ENCODE measurements around the gene TPK1.

TPK1 gene

DNA sequence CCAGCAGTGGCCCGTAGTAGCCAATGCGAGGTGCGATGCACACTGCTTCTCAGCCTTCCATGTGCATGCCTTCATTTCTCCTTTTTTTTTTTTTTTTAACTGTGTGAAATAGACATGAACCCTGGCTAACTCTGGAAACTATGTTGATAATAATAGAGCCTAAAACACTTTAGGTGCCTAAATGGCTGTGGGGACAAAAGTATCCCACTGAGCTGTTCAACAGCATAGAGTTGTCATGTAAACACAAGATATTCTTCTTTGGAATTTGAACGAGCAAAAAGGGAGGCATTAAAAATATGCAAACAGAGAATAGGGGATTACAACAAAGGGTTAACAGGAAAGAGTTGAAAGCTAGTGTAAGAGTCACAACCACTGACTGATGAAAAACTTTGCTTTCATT, 270.3 kb downstream of the TPK1 start:
- no peak overlapping the region for H3K4me3 ChIP-seq (replicated peaks; ENCODE audit: low read depth, low read length)
- no peak for DNase-seq (ENCODE audit: extremely low read depth, insufficient read length)
- TF ChIP-seq, protein P1, sequence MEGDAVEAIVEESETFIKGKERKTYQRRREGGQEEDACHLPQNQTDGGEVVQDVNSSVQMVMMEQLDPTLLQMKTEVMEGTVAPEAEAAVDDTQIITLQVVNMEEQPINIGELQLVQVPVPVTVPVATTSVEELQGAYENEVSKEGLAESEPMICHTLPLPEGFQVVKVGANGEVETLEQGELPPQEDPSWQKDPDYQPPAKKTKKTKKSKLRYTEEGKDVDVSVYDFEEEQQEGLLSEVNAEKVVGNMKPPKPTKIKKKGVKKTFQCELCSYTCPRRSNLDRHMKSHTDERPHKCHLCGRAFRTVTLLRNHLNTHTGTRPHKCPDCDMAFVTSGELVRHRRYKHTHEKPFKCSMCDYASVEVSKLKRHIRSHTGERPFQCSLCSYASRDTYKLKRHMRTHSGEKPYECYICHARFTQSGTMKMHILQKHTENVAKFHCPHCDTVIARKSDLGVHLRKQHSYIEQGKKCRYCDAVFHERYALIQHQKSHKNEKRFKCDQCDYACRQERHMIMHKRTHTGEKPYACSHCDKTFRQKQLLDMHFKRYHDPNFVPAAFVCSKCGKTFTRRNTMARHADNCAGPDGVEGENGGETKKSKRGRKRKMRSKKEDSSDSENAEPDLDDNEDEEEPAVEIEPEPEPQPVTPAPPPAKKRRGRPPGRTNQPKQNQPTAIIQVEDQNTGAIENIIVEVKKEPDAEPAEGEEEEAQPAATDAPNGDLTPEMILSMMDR (IDR thresholded peaks at IDR 0.05; ENCODE audit: insufficient read depth, low read length, poor library complexity, severe bottlenecking): no peak
- no peaks in the 10 kb centered on the region for H3K27me3 ChIP-seq (replicated peaks; ENCODE audit: control insufficient read depth, insufficient read depth, low read length)
- H3K36me3 ChIP-seq (ENCODE audit: control insufficient read depth, insufficient read depth, low read length): no peaks in the 10 kb centered on the region

DNA sequence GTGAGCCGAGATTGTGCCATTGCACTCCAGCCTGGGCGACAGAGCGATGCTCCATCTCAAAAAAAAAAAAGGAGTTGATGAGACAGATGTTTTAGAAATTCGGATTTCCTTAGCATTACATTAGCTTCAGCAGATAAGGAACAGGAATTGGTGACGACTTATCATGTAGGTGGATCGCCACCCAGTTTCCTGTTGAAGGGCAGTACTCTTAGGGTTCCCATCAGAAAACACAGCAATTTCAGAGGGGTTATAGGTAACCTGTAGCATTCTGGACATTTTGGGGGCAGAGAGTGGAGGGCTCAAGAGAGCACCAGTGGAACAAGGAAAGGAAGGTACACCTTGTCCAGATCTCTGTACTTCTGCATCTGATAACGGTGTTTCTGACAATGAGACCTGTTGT, 286.0 kb downstream of the TPK1 start:
- Histone ChIP-seq H3K27me3 (replicated peaks; ENCODE audit: control insufficient read depth, insufficient read depth, low read length) (no peaks in the 10 kb centered on the region), H3K4me3 (replicated peaks; ENCODE audit: low read depth, low read length) (no peak overlapping the region), H3K36me3 (ENCODE audit: control insufficient read depth, insufficient read depth, low read length) (no peaks in the 10 kb centered on the region)
- no peak for DNase-seq (ENCODE audit: extremely low read depth, insufficient read length)
- TF ChIP-seq, protein P1 (IDR thresholded peaks at IDR 0.05; ENCODE audit: insufficient read depth, low read length, poor library complexity, severe bottlenecking): no peak

DNA sequence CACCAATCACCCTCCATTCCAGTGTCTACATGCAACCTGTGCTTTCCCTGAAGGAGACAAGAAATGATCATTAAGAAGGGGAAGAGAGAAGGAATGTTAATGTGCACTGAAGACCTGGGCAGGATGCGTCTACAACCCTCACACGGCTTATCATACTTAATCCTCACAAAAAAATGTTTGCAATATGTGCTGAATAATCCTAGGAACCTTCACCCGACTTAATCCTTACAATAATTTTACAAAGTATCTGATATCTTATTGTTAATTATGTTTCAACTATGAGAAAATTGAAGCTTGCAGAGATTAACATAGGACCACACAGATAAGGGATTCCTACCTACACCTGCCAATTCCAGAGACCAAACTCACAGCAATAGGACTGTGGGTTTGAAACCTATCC, 287.3 kb downstream of the TPK1 start:
- TF ChIP-seq, protein P1 (IDR thresholded peaks at IDR 0.05; ENCODE audit: insufficient read depth, low read length, poor library complexity, severe bottlenecking): no peak
- no peaks in the 10 kb centered on the region for H3K27me3 ChIP-seq (replicated peaks; ENCODE audit: control insufficient read depth, insufficient read depth, low read length)
- DNase-seq (ENCODE audit: extremely low read depth, insufficient read length): no peak
- H3K36me3 ChIP-seq (ENCODE audit: control insufficient read depth, insufficient read depth, low read length): no peaks in the 10 kb centered on the region
- H3K4me3 ChIP-seq (replicated peaks; ENCODE audit: low read depth, low read length): no peak overlapping the region

DNA sequence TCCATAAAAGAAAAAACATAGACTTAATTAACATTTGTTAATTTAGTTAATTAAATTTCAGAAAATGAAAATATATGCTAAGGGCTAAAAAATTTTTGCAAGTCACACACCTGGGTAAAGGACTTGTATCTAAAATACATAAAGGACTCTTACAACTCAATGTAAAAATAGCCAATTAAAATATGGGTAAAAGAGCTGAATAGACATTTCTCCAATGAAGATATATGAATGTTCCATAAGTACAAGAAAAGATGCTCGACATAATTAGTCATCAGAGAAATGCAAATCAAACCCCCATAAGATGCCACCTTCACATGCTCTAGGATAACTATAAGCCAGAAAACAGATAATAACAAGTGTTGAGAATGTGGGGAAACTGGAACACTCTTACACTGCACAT, 288.0 kb downstream of the TPK1 start:
- Histone ChIP-seq H3K27me3 (replicated peaks; ENCODE audit: control insufficient read depth, insufficient read depth, low read length) (no peaks in the 10 kb centered on the region), H3K4me3 (replicated peaks; ENCODE audit: low read depth, low read length) (no peak overlapping the region), H3K36me3 (ENCODE audit: control insufficient read depth, insufficient read depth, low read length) (no peaks in the 10 kb centered on the region)
- no peak for DNase-seq (ENCODE audit: extremely low read depth, insufficient read length)
- TF ChIP-seq, protein P1 (IDR thresholded peaks at IDR 0.05; ENCODE audit: insufficient read depth, low read length, poor library complexity, severe bottlenecking): no peak

DNA sequence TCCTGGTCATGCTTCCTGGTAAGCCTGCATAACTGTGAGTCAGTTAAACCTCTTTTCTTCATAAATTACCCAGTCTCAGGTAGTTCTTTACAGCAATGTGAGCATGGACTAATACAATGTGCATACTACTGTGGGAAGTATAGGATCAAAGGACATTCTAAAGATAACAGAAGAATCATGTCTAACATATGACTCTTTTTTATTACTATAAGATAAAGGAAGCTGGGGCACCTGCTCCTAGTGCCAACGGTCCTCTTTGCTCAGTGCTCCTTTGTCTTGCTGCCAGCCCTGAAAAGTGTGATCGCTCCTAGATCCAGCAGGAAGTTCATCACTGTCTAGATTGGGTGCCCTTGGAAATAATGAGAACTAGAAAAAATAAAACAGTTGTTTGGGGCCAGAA, 289.1 kb downstream of the TPK1 start:
- Histone ChIP-seq H3K27me3 (replicated peaks; ENCODE audit: control insufficient read depth, insufficient read depth, low read length) (no peaks in the 10 kb centered on the region), H3K36me3 (ENCODE audit: control insufficient read depth, insufficient read depth, low read length) (no peaks in the 10 kb centered on the region), H3K4me3 (replicated peaks; ENCODE audit: low read depth, low read length) (no peak overlapping the region)
- TF ChIP-seq, protein P1 (IDR thresholded peaks at IDR 0.05; ENCODE audit: insufficient read depth, low read length, poor library complexity, severe bottlenecking): no peak
- no peak for DNase-seq (ENCODE audit: extremely low read depth, insufficient read length)

DNA sequence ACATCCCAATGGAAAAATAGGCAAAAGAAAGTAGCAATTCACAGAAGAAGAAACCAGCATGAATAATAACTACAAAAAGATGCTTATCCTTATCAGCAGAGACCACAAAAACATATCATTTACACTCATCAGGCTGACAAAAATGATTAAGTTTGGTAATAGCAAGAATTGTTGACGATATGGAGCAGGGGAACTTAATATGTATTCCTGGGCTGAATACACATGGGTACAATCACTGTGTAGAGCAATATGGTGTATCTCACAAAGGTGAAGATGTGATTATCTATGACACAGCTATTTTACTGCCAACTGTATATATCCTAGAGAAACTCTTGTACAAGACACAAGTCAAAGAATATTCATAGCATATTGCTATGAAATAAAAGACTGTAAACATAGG, 290.5 kb downstream of the TPK1 start:
- no peaks in the 10 kb centered on the region for H3K36me3 ChIP-seq (ENCODE audit: control insufficient read depth, insufficient read depth, low read length)
- H3K27me3 ChIP-seq (replicated peaks; ENCODE audit: control insufficient read depth, insufficient read depth, low read length): no peaks in the 10 kb centered on the region
- no peak overlapping the region for H3K4me3 ChIP-seq (replicated peaks; ENCODE audit: low read depth, low read length)
- DNase-seq (ENCODE audit: extremely low read depth, insufficient read length): no peak
- TF ChIP-seq, protein P1 (IDR thresholded peaks at IDR 0.05; ENCODE audit: insufficient read depth, low read length, poor library complexity, severe bottlenecking): no peak
